GM23338 (cell line): Measurements from ENCODE around the gene TOR3A. TPM values are rescaled to one million over a fixed set of nuclear protein-coding genes. Genes with fewer than 3 reads are reported as not detected.
"Not testable (repeated sequence)": the region's sequence is repeated elsewhere in the genome, so short reads cannot be mapped to it uniquely, and the experiment has no call there.

Experiments
- ATAC-seq: fragments of 200-7000 bp; cut with Tn5 transposase; 3 replicates; pipeline ENCODE4 v1.9.1; 2020
- DNase-seq: peaks from one replicate; pipeline ENCODE4 v3.0.0-alpha.2; 2015; ENCODE audit warnings: low spot score
- H2AFZ ChIP-seq: fragments of 200-600 bp; sonication (generic); 2 replicates; pipeline ENCODE4 v1.8.0; 2016; ENCODE audit warnings: antibody characterized with exemption, mild to moderate bottlenecking, moderate library complexity
- H3F3A ChIP-seq: fragments of 200-600 bp; sonication (generic); replicated peaks from 2 replicates; pipeline ENCODE4 v1.8.0; 2017; ENCODE audit warnings: antibody characterized with exemption, mixed run types, low read depth
- H3K27ac ChIP-seq: fragments of 200-600 bp; sonication (generic); 2 replicates; pipeline ENCODE4 v1.6.1; 2016; ENCODE audit warnings: low read depth
- H3K27me3 ChIP-seq: fragments of 200-600 bp; sonication (generic); 2 replicates; pipeline ENCODE4 v1.8.0; 2016; ENCODE audit warnings: mild to moderate bottlenecking, mixed run types, moderate library complexity; ENCODE audit not compliant: insufficient read depth
- H3K36me3 ChIP-seq: fragments of 200-600 bp; sonication (generic); 2 replicates; pipeline ENCODE4 v1.8.0; 2016; ENCODE audit warnings: mild to moderate bottlenecking; ENCODE audit not compliant: insufficient read depth
- H3K4me1 ChIP-seq: fragments of 200-600 bp; sonication (generic); 2 replicates; pipeline ENCODE4 v1.8.0; 2016; ENCODE audit warnings: mild to moderate bottlenecking, moderate library complexity; ENCODE audit not compliant: insufficient read depth
- H3K4me2 ChIP-seq: fragments of 200-600 bp; sonication (generic); 2 replicates; pipeline ENCODE4 v1.7.1; 2017; ENCODE audit warnings: mixed run types
- H3K4me3 ChIP-seq: fragments of 200-600 bp; sonication (generic); 2 replicates; pipeline ENCODE4 v1.6.1; 2016; ENCODE audit warnings: mixed run types
- H3K79me2 ChIP-seq: fragments of 200-600 bp; sonication (generic); replicated peaks from 2 replicates; pipeline ENCODE4 v1.8.0; 2017; ENCODE audit warnings: mild to moderate bottlenecking; ENCODE audit not compliant: insufficient read depth
- H3K9me2 ChIP-seq: fragments of 200-600 bp; sonication (generic); 2 replicates; pipeline ENCODE4 v1.8.0; 2017; ENCODE audit not compliant: insufficient read depth
- H4K20me1 ChIP-seq: fragments of 200-600 bp; sonication (generic); replicated peaks from 2 replicates; pipeline ENCODE4 v1.8.0; 2017; ENCODE audit warnings: mild to moderate bottlenecking; ENCODE audit not compliant: insufficient read depth
- H3K27ac Mint-ChIP-seq: 2 replicates; pipeline ENCODE4 v1.8.0; 2020; ENCODE audit warnings: inconsistent platforms, mild to moderate bottlenecking, moderate library complexity, mixed read lengths
- H3K27me3 Mint-ChIP-seq: 3 replicates; pipeline ENCODE4 v1.8.0; 2022; ENCODE audit warnings: low read depth, mild to moderate bottlenecking, moderate library complexity, mixed read lengths, inconsistent platforms; ENCODE audit not compliant: insufficient read depth, poor library complexity
- H3K36me3 Mint-ChIP-seq: 3 replicates; pipeline ENCODE4 v1.8.0; 2021; ENCODE audit warnings: low read depth, mild to moderate bottlenecking, inconsistent platforms, moderate library complexity, mixed read lengths
- H3K4me1 Mint-ChIP-seq: 3 replicates; pipeline ENCODE4 v1.8.0; 2020; ENCODE audit warnings: mild to moderate bottlenecking, inconsistent platforms, mixed read lengths
- H3K4me3 Mint-ChIP-seq: 3 replicates; pipeline ENCODE4 v1.8.0; 2021; ENCODE audit warnings: moderate library complexity, mild to moderate bottlenecking, inconsistent platforms, mixed read lengths
- H3K9me3 Mint-ChIP-seq: 3 replicates; pipeline ENCODE4 v1.8.0; 2020; ENCODE audit warnings: moderate library complexity, mild to moderate bottlenecking, inconsistent platforms, mixed read lengths
- EZH2phosphoT487 ChIP-seq: fragments of 200-600 bp; sonication (generic); IDR thresholded peaks from one replicate; pipeline ENCODE4 v1.8.1; 2018; ENCODE audit warnings: antibody characterized with exemption; ENCODE audit not compliant: unreplicated experiment
- polyA plus RNA-seq: library from polyadenylated mRNA; unstranded; fragments of >200 nt; fragmentation: Nextera tagmentation; extraction: Ambion mirVana; gene quantifications from 2 replicates; pipeline ENCODE4 v1.2.1, GENCODE V29; 2016
- total RNA-seq: library from RNA; depleted of rRNA; stranded (reverse); fragments of >200 nt; shearing (Covaris generic); gene quantifications from 2 replicates; pipeline ENCODE4 v1.2.3, GENCODE V29; 2014
- TF ChIP-seq, protein P1 (sequence below): IDR thresholded peaks from one replicate; pipeline ENCODE4 v1.6.1; 2018; ENCODE audit warnings: antibody characterized with exemption; ENCODE audit not compliant: unreplicated experiment

The TOR3A gene
- total and polyA plus RNA-seq, 2 experiments from 2014 or later: 11.2 to 57.6 TPM

DNA sequence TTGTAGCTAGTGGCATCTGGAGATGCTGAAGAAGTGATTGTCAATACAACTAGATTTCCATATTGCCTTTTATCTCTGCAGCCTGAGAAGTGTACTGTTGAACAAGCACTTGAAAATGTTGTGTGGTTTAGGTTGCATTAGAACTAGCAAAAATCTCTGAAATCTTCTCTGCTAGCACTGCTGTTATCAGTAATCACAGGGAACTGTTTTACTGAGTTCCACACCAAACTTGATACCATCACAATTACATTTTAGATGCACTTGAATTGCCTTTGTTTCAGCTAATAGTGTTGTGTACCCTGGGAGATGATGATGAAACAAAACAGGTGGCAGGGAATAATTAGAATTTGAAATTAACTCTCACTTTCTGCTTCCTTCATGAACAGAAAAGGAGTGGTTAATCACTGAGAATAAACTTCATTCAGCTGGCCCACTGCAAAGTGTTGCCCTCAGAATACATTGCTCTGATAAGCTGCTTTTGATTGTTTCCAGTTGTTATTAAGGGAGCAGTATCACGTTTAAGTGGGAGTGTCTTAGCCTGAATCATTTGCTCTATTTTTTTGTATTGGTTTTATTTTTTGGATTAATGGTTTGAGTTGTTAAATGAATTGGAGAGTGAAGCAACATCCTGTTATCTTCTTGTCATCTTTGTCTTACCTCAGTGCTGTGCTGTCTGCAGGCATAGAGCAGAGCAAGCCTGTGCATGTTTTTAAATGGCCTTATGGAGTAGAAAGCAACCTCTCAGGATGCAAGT lies 43.2 kb upstream of the TOR3A start (continued):
- TF ChIP-seq, protein P1, sequence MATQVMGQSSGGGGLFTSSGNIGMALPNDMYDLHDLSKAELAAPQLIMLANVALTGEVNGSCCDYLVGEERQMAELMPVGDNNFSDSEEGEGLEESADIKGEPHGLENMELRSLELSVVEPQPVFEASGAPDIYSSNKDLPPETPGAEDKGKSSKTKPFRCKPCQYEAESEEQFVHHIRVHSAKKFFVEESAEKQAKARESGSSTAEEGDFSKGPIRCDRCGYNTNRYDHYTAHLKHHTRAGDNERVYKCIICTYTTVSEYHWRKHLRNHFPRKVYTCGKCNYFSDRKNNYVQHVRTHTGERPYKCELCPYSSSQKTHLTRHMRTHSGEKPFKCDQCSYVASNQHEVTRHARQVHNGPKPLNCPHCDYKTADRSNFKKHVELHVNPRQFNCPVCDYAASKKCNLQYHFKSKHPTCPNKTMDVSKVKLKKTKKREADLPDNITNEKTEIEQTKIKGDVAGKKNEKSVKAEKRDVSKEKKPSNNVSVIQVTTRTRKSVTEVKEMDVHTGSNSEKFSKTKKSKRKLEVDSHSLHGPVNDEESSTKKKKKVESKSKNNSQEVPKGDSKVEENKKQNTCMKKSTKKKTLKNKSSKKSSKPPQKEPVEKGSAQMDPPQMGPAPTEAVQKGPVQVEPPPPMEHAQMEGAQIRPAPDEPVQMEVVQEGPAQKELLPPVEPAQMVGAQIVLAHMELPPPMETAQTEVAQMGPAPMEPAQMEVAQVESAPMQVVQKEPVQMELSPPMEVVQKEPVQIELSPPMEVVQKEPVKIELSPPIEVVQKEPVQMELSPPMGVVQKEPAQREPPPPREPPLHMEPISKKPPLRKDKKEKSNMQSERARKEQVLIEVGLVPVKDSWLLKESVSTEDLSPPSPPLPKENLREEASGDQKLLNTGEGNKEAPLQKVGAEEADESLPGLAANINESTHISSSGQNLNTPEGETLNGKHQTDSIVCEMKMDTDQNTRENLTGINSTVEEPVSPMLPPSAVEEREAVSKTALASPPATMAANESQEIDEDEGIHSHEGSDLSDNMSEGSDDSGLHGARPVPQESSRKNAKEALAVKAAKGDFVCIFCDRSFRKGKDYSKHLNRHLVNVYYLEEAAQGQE: no peak
- no peak for TF ChIP-seq EZH2phosphoT487

DNA sequence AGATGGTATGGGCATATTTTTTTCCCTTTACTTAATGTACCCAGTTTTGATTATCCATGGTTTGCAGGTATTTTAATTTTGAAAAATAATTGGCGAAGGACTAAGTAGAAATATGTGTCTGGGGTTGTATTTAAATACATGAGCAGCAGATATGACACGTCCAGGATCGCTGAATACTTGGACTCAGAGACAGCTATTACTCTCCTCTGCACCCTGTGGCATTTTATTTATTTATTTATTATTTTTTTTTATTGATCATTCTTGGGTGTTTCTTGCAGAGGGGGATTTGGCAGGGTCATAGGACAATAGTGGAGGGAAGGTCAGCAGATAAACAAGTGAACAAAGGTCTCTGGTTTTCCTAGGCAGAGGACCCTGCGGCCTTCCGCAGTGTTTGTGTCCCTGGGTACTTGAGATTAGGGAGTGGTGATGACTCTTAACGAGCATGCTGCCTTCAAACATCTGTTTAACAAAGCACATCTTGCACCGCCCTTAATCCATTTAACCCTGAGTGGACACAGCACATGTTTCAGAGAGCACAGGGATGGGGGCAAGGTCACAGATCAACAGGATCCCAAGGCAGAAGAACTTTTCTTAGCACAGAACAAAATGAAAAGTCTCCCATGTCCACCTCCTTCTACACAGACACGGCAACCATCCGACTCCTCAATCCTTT lies 42.2 kb upstream of the TOR3A start:
- not testable (repeated sequence) for H3K27me3 ChIP-seq, H3K27ac Mint-ChIP-seq, H4K20me1 ChIP-seq, H3K9me2 ChIP-seq, H3K27me3 Mint-ChIP-seq, H3K4me3 ChIP-seq, H3K4me2 ChIP-seq, H3F3A ChIP-seq, H3K36me3 ChIP-seq, H2AFZ ChIP-seq, ATAC-seq, H3K4me3 Mint-ChIP-seq, H3K27ac ChIP-seq, DNase-seq
- Histone ChIP-seq H3K4me1 (peaks cover 12% of the 10 kb centered on the region), H3K79me2 (peaks cover 67% of the 10 kb centered on the region)
- Mint-ChIP-seq H3K9me3 (peaks cover 21% of the 10 kb centered on the region), H3K36me3 (peaks cover 34% of the 10 kb centered on the region; the same call in 2 of the 3 replicates), H3K4me1 (peaks cover 21% of the 10 kb centered on the region)

DNA sequence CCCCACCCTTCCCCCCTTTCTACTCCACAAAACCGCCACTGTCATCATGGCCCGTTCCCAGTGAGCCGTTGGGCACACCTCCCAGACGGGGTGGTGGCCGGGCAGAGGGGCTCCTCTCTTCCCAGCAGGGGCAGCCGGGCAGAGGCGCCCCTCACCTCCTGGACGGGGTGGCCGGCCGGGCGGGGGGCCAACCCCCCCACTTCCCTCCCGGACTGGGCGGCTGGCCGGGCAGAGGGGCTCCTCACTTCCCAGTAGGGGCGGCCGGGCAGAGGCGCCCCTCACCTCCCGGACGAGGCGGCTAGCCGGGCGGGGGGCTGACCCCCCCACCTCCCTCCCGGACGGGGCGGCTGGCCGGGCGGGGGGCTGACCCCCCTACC lies 41.7 kb upstream of the TOR3A start:
- DNase-seq, H3K4me2 ChIP-seq: not testable (repeated sequence)
- peaks cover 67% of the 10 kb centered on the region for H3K79me2 ChIP-seq

DNA sequence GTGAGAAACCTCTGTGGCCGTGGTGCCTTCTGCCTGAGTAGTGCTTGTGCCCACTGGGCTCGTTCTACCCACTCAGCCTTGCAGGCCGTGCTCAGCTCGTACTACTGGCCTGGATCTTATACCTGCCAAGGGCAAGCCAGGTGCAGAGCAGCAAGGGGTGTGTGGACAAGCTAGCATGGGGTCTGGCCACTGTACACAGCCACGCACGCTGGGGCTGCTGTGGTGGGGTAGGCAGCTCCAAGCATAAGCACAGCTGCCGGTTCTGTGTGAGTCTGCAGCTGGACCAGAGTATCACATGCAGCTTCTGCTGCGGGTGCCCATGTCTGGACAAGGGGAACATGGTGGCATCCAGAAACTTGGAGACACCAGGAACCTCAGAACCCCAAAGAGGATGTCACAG lies 39.8 kb upstream of the TOR3A start:
- no peak overlapping the region for H3K4me3 Mint-ChIP-seq
- Histone ChIP-seq H2AFZ (no peak overlapping the region), H3K4me2 (no peak overlapping the region), H3K27me3 (no peaks in the 10 kb centered on the region), H3K36me3 (no peaks in the 10 kb centered on the region), H3K4me3 (no peak overlapping the region), H3K27ac (no peak overlapping the region), H3K4me1 (peaks cover 7% of the 10 kb centered on the region; the same call in 1 of the 2 replicates), H3K9me2 (no peaks in the 10 kb centered on the region), H3K79me2 (peaks cover 58% of the 10 kb centered on the region), H3F3A (no peaks in the 10 kb centered on the region), H4K20me1 (no peaks in the 10 kb centered on the region)
- ATAC-seq (no peak), DNase-seq (no peak)
- peaks cover 34% of the 10 kb centered on the region; the same call in 2 of the 3 replicates for H3K36me3 Mint-ChIP-seq
- peaks cover 21% of the 10 kb centered on the region for H3K9me3 Mint-ChIP-seq
- no peak overlapping the region for H3K27ac Mint-ChIP-seq
- peaks cover 11% of the 10 kb centered on the region for H3K4me1 Mint-ChIP-seq
- peaks cover 7% of the 10 kb centered on the region for H3K27me3 Mint-ChIP-seq

More for the DNA sequence above, 41.7 kb upstream of the TOR3A start:
- not testable (repeated sequence) for H4K20me1 ChIP-seq, H3K4me3 ChIP-seq, H3K4me1 ChIP-seq, H3F3A ChIP-seq, H2AFZ ChIP-seq, H3K27me3 Mint-ChIP-seq, H3K9me2 ChIP-seq, H3K36me3 ChIP-seq, H3K27me3 ChIP-seq, H3K4me3 Mint-ChIP-seq, ATAC-seq, H3K27ac ChIP-seq, H3K27ac Mint-ChIP-seq
- Mint-ChIP-seq H3K9me3 (peaks cover 21% of the 10 kb centered on the region), H3K4me1 (peaks cover 16% of the 10 kb centered on the region), H3K36me3 (peaks cover 34% of the 10 kb centered on the region; the same call in 2 of the 3 replicates)
